Adipocyte (in vitro differentiated cells): ENCODE data around the gene SPATA19.

ENCODE experiments used
- DNase-seq: peaks from one replicate; pipeline ENCODE4 v3.0.0-alpha.2; 2015; ENCODE audit warnings: low read depth
- H3K27me3 ChIP-seq: replicated peaks from 2 replicates; pipeline ENCODE4 v1.7.0; 2013; ENCODE audit warnings: mild to moderate bottlenecking, low read length, moderate library complexity; ENCODE audit not compliant: control insufficient read depth, insufficient read depth
- H3K36me3 ChIP-seq: 2 replicates; pipeline ENCODE4 v1.7.0; 2013; ENCODE audit warnings: low read length, mild to moderate bottlenecking, moderate library complexity; ENCODE audit not compliant: control insufficient read depth, insufficient read depth, severe bottlenecking
- H3K4me1 ChIP-seq: 2 replicates; pipeline ENCODE4 v1.7.0; 2013; ENCODE audit warnings: mild to moderate bottlenecking, low read length, moderate library complexity; ENCODE audit not compliant: control insufficient read depth, insufficient read depth
- H3K4me3 ChIP-seq: 2 replicates; pipeline ENCODE4 v1.7.0; 2013; ENCODE audit warnings: mild to moderate bottlenecking, low read length, moderate library complexity
- H3K9ac ChIP-seq: 2 replicates; pipeline ENCODE4 v1.7.0; 2013; ENCODE audit warnings: mild to moderate bottlenecking, low read length, moderate library complexity
- H3K9me3 ChIP-seq: 2 replicates; pipeline ENCODE4 v1.7.0; 2013; ENCODE audit warnings: mild to moderate bottlenecking, low read length, moderate library complexity; ENCODE audit not compliant: control insufficient read depth

The SPATA19 gene

GRCh38 chr11:133796043-133796795 is 49.1 kb downstream of the SPATA19 start:
- H3K9me3 ChIP-seq: peaks cover 54% of the 10 kb centered on the region
- no peaks in the 10 kb centered on the region for H3K27me3 ChIP-seq
- no peak overlapping the region for H3K9ac ChIP-seq
- no peak for DNase-seq
- no peak overlapping the region for H3K4me3 ChIP-seq
- H3K4me1 ChIP-seq: no peaks in the 10 kb centered on the region
- no peaks in the 10 kb centered on the region for H3K36me3 ChIP-seq

GRCh38 chr11:133795088-133795487 is 50.2 kb downstream of the SPATA19 start:
- no peaks in the 10 kb centered on the region for H3K4me1 ChIP-seq
- H3K4me3 ChIP-seq: no peak overlapping the region
- DNase-seq: no peak
- H3K9me3 ChIP-seq: peaks cover 53% of the 10 kb centered on the region
- H3K9ac ChIP-seq: no peak overlapping the region
- H3K27me3 ChIP-seq: no peaks in the 10 kb centered on the region
- no peaks in the 10 kb centered on the region for H3K36me3 ChIP-seq

- Histone ChIP-seq H3K4me1 (no peaks in the 10 kb centered on the region), H3K9me3 (peaks cover 45% of the 10 kb centered on the region), H3K27me3 (no peaks in the 10 kb centered on the region), H3K9ac (no peak overlapping the region), H3K36me3 (no peaks in the 10 kb centered on the region), H3K4me3 (no peak overlapping the region)
- no peak for DNase-seq
These were observed 51.1 kb downstream of the SPATA19 start for GRCh38 chr11:133794205-133794604.

- H3K9me3 ChIP-seq: peaks cover 40% of the 10 kb centered on the region
- DNase-seq: no peak
- no peaks in the 10 kb centered on the region for H3K4me1 ChIP-seq
- H3K4me3 ChIP-seq: no peak overlapping the region
- peaks cover 3% of the 10 kb centered on the region for H3K27me3 ChIP-seq
- H3K36me3 ChIP-seq: no peaks in the 10 kb centered on the region
- no peak overlapping the region for H3K9ac ChIP-seq
These were observed 51.9 kb downstream of the SPATA19 start for GRCh38 chr11:133793271-133794035.

- Histone ChIP-seq H3K9ac (no peak overlapping the region), H3K9me3 (peaks cover 29% of the 10 kb centered on the region), H3K36me3 (no peaks in the 10 kb centered on the region), H3K4me1 (no peaks in the 10 kb centered on the region), H3K27me3 (peaks cover 10% of the 10 kb centered on the region), H3K4me3 (no peak overlapping the region)
- DNase-seq: no peak
These were observed 54.3 kb downstream of the SPATA19 start for GRCh38 chr11:133790995-133791394.
